Ramos (cell line): ENCODE data around the gene ARAP2.

Experiments
- in situ Hi-C: fragments of 300-500 bp; cut with MboI; formaldehyde crosslinking; loops from one replicate; pipeline ENCODE4 v1.14.3; 2022; ENCODE audit warnings: low sequenced_read_pairs; ENCODE audit not compliant: unreplicated experiment

The ARAP2 gene

DNA sequence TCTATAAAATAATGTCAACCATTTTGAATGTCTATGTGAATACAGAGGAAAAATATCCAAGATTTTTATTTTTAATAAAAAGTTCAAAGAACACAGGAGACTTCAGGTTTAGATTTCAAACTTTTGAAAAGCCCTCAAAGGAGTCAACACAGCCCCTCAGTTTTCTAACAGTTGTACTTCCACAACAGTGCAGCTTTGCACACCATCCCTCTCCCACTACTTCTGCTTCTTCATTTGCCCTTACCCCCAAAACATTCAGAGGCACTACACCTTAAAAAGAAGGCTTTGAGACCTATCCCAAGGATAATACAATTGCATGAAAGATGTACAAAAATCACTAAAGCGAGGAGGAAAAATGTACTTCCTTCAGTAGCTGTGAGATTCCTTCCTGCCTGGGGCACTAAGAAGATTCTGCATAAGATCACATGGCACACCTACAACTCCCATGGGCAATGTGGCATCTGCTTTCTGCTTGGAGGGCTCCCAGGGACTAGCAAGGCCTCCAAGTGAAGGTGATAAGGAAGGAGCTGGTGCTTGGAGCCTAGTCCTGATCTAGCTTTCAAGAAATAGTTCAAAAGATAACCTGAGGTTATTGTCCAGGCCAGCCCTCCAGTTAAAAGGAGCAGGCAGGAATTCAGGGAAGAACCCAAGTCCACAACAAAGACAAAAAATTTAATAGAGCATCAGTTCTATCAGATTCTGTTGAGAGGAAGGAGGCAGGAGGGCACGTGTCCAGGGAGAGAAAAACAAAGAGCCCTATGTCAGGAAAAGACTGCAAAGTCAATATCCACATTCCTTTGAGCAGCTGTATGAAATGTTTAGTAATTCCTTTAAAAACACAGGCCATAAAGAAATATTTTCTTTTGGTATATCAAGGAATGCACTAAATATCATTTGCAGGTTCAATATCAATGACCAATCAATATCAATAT, 19.1 kb downstream of the ARAP2 start:
- in situ Hi-C loops: no loop called here

DNA sequence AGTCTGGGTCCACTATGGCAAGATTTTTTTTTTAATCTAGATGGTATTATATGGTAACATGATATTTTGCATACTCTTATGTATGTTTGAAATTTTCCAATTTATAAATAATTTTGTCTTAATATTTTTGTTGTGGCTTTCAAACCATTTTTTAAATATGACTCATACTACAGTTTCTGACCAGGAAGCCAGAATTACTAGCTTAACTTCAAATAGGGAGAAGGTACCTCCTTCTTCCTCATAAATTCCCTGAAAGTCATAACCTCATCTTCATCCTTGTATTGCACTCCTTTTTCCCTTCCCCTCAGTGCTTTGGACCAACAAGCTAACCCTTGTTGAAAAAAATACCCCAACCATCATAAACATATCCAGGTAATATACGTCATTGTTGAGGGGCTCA, 21.6 kb downstream of the ARAP2 start:
- in situ Hi-C loops: no loop called here

DNA sequence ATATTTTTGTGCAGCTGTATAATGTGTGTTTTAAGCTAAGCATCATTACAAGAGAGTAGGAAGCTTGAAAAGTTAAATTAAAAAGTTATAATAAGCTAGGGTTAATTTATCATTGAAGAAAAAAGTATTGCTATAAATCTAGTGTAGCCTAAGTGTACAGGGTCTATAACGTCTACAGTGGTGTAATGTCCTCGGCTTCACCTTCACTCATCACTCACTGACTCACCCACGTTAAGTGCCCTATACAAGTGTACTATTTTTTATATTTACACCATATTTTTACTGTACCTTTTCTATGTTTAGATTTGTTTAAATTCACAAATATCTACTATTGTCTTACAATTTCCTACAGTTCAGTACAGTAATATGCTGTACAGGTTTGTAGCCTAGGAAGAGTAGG, 23.5 kb downstream of the ARAP2 start:
- in situ Hi-C loops: no loop called here

DNA sequence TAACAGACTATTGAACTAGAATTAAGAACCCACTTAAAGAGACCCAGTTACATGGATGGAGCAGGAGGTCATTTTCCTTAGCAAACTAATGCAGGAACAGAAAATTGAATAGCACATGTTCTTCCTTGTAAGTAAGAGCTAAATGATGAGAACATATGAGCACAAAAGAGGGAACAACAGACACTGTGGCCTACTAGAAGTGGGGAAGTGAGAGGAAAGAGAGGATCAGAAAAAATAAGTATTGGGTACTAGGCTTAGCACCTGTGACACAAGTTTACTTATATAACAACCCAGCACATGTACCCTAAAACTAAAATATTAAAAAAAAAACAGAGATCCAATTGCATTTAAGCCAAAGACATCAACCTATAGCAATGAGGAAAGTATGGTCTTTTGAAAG, 26.2 kb downstream of the ARAP2 start:
- in situ Hi-C loops: no loop called here

DNA sequence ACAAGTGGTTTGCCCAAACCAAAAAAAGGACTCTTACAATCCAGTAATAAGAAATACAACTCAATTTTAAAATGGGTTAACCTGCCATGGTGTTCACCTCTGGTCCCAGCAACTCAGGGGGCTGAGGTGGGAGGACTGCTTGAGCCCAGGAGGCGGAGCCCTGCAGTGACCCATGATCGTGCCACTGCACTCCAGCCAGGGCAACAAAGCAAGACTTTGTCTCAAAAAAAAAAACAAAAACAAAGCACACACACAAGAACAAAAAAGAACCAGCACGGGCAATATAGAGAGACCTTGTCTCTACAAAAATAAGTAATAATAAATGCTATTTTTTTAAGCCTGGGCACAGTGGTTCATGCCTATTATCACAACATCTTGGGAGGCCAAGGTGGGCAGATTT, 28.7 kb downstream of the ARAP2 start:
- in situ Hi-C loops: no loop called here

DNA sequence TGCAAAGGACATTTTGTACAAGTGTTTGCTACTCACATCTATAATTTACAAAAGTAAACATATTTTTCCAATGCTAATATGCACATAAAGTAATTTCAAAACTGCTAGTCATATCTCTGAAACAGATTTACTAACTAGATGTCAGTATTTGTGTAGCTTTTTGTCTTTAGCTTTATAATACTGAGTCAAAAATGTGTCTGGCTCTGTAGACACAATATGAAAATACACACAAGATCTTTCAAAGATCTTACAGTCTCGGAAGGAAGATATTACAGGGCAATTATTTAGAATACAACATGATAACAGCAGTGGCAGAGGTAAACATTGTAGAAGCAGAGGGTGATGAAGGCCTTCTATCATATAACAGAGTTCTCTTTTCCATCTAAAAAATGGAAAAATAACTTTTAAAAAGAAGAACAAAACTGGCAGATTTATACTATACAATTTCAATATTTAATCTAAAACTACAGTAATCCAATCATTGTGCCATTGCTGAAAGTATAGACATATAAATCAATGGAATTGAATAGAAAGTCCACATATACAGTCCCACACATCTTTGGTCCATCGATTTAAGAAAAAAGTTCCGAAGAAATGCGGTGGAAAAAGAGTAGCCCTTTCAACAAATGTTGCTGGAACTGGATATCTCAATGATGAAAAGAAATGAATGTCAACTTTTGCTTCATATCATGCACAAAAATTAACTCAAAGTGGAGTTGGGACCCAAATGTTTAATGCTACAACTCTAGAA, 29.4 kb downstream of the ARAP2 start:
- in situ Hi-C loops: no loop called here

DNA sequence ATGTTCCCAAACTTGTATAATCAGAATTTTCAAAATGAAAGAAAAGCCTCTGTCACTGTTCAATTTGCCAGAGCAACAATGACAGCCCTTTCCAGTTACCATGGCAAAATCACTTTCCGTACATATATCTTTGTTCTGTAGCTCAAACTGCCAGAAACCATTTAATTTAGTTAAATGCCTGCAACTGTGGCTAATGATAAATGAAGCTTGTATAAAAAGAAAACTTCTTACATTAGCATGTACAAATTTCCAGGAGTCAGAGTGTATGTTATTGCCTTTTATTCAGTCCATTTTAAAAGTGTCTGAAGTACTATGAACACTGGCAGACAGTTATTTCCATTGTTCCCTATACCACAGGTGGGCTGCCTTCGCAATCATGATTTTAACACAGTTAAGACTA, 30.3 kb downstream of the ARAP2 start:
- in situ Hi-C loops: no loop called here

DNA sequence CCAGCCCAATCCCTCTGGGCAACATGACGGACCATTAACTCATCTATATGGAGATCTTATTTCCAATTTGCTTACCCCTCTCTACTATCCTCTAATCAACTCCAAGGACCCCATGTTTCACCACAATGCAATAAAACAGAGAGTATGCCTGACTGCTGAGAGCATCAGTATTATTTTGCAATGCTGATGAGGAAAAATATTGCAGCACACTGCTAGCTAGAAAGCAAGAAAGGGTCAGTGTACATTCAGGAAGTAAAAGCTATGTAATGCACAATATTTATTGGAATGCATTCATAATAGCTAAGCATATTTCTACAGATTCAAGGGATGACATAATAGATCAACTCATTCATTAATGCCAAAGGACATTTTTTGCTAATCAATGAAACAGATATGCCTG, 33.2 kb downstream of the ARAP2 start:
- in situ Hi-C loops: no loop called here

DNA sequence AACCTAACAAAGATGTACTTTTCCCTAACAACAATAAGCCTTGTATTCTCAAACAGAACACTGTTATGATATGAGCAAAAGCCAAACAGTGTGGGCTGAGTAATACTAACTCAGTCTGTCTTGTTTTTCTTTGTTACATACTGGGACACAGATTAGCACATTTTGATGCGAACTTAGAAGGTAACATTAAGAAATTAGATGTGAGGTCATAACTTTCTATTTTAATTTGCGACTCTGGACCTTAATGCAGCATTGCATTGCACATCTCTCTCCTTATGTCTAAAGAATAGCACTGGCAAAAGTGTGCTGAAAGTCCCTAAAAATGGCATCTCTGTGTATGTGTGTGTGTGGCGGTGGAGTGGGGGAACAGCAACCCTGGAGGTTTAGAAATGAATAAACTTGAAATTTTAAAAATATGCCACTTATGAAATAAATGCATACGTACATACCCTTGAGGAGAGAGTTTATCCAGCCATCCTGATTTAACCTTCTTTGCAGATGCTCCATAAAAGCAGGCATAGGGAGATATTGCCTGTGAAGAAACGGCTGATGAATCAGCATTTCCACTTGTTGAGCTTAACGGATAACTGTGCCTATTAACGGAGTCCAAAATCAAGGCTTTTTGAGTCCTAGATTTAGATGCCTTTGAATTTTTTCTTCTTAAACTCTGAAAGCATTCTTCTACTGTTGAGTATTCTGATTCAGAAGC, 34.2 kb downstream of the ARAP2 start:
- in situ Hi-C loops: no loop called here

DNA sequence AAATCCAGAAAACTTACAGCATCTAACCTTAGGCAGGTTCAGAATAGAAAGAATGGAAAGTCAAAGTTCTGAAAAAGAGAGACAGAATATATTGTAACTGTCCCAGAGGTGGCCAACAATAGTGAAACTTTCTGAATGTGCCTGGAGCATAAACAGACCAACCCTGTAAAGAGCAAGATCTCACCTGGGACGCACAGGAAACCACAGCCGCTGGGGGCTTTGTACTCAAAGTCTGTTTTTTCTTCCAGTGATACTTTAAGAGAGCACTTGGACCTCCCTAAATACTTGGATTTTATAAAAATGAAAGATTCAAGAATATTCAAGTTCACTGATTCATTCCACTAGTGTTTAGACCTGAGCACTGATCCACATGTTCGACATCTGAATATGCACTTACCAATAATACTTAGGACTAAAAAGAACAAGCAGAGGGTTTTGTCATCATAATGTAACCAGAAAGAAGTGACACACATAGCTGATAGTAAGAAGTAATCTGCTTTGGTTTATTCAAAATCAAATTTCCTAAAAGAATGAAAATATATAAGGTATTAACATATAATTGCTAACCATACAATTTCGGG, 35.3 kb downstream of the ARAP2 start:
- in situ Hi-C loops: no loop called here

DNA sequence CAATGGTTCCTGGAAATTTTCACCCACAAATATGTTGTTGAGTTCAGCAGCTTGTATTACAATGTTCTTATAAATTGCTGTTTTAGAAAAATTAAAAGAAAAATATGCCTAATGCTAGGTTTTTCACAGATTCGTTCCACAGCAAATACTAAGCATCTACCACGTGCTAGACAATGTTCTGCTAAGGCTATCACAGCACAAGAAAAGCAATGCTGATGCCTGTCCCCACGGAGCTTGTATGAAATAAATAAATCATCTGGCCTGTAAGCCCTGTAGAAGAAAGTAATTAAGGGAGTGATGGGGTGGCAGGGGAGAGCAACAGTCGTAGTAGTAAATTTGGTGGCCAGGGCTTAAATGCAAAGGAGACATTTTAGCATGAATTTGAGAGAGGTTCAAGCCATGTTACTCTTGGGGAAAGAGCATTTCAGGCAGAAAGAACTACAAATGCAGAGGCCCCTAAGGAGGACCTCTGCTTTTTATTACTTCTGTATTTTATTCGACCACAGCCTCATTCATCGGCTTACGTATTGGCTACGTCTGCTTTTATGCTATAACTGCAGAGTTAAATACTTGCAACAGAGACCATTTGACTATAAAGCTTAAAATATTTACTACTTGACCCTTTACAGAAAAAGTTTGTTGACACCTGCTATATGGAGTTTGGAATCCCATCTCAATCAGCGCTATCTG, 36.3 kb downstream of the ARAP2 start:
- in situ Hi-C loops: no loop called here

DNA sequence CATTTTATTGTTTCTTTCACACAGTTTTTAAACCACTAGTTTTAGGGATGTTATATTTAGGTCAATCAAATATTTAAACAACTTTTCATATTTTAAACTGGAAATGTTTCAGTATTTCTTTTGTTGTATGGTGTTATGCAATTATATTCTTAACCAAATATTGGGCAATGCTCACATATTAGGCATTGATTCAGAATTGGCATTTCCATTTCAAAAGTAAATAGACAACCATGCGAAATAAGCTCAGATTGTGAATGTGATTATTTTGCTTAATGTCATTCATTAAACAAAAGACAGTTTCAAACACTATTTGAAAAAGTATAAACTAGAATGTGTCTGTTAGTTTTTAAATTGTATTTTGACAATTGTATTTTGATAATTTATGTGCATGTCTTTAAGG, 36.9 kb downstream of the ARAP2 start:
- in situ Hi-C loops: no loop called here

DNA sequence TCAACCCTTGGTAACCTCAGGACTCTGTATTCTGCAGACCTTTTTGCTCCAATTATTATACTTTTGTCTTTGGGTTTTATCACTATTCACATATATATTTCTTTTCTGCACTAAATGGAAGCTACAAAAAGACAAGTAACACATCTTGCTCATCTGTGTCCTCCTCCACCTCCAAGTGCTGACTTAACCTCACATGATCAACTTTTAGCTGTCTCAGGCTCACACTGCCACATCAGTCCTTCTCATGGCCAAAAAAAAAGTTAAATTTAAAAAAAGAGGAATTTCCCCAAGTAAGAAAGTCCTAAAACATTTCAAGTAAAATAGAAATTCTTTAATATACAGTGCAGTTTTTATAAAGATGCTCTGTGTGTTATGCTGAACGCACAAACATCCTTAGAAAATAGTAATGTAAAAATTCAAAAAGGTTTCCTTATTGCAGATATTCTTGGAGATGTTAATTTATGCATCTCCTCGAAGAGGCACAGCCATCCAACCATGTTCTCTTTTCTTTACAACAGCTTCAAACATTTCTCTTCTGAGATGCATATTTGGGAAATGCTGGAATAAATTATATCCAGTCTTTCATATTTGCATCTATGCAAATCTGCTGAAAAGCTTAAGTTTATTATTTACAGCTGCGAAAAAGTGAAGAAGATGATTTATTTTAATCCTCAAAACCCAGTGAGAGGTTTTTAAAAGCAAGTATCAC, 37.6 kb downstream of the ARAP2 start:
- in situ Hi-C loops: no loop called here

DNA sequence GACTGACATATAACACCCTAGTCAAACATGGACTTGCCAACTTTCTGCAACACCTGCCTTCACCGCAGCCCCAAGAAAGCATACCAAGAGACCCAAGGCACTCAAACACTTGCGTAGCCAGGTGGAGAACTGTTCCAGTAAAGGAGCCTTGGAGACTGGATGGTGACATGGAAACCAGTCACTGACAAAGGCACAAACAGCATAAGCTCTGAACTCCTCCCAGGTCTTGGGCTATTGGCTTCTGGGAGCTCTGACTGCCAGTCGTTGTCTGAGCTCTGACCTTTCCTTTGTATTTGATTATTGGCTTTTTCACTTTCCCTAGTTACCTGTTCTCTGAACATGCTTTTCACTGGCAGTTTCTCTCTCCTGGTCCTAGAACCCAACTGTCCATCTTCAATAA, 38.3 kb downstream of the ARAP2 start:
- in situ Hi-C loops: no loop called here

DNA sequence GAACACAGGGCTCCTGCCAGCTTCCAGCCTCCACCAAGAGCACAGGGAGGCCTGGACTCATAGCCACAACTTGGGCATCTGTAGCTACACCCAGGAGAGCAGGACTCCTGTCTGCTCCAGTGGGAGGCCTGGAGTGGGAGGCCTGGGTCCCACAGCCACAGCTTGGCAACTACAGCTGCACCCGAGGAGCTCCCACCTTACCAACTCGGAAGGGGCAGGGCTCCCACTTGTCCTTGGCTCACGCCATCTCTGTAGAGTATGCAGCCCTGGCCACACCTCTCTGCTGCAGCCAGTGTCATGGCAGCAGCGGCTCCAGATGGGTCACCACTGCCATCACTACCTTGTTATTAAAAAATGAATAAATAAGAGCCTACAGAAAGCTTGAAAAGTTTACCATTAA, 45.5 kb downstream of the ARAP2 start:
- in situ Hi-C loops: no loop called here

DNA sequence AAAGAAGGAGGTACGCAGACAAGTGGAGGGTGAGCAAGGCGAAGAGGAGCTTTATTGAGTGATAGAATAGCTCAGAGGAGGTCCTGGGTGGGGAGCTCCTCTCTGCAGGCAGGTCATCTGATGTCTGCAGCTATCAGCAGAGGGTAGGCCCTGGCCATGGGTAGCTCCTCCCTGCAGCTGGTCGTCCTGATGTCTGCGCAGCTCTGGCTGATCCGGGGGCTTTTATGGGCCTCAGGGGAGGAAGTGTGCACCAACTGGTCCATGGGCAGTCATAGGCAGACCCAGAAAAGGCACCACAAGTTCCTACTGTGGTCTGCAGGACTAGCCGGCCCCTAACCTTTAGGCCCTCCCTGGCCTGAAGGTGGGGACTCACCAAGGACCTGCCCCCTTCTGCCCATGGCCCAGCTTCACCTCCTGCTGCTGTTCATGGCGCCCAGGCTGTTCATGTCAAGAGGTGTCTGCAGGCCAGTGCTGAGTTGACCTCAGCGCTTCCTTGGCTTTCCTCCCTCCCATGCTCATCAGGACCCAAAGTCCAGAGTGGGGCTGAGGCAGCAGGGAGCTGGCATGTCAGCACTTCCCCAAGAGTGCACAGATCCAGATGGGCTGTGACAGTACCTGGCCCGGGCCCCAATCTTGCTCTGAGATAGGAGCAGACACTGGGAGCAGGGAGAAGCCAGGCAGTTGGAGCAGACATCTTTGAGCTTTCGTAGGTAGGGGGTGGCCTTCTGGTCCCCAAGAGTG, 46.1 kb downstream of the ARAP2 start:
- in situ Hi-C loops: no loop called here

DNA sequence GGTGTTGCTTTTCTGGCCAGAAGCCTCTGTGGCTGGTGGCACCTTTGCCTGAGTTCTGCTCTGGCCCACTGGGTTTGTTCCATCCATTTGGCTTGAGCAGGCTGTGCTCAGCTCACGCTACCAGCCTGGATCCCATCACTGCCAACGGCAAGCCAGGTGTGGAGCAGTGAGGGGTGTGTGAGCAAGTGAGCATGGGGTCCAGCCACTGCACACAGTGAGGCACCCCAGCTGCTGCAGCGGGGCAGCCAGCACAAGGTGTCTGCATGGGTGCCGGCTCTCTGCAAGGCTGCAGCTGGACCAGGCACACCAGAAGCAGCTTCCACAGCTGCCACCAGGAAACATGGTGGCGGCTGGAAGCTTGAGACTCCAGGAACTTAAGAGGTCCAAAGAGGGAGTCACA, 46.8 kb downstream of the ARAP2 start:
- in situ Hi-C loops: no loop called here

DNA sequence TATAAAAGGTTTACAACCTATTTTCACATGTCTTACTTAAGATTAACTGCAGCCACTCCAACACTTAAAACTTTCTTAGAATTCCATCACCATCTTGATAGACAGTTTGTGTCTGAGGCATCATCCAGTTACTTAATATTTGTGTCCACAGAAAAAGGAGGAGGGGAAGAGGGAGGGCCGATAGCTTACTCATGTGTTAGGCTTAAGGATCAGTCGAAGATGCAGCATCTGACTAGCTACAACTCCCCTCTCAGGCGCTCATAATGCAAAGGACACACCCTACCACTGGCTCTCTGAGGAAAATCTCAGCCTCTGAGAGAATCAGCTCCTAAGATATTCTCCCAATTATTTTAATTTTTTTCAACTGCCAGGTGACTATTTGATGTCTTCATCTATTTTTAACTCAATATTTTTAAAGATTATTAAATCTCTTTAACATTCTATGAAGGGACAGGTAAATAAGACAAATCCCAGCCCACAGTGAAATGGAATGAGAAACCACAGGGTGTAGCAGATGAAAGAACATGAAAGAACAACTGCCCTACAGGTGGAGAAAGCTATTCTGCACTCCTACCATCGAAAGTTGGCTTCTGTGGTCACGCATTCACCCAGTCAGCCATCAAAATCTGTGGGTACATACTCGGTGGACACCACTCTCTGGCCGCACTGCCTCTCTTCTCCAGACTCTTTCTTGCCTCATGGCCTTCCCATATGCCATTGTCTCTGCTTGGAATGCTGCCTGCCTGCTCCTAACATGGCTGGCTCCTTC, 48.0 kb downstream of the ARAP2 start:
- in situ Hi-C loops: no loop called here
